ENCODE data around the gene RALY. TPM values are rescaled to one million over a fixed set of nuclear protein-coding genes. Genes with fewer than 3 reads are reported as not detected.

The RALY gene
- total RNA-seq, 1 experiment from 2014 or later: 164 TPM

- H3K27me3 ChIP-seq (ENCODE audit: control insufficient read depth, insufficient read depth, low read length): no peaks in the 10 kb centered on the region
- no peaks in the 10 kb centered on the region for H3K9me3 ChIP-seq (ENCODE audit: control insufficient read depth, insufficient read depth, low read depth, low read length)
- H3K27ac ChIP-seq (ENCODE audit: low read length): no peak overlapping the region
- DNase-seq (ENCODE audit: low read depth, low spot score) (no peak), ATAC-seq (no peak)
- H3K36me3 ChIP-seq (ENCODE audit: control insufficient read depth, insufficient read depth, low read length): no peaks in the 10 kb centered on the region
- in situ Hi-C loops (cut with HindIII; ENCODE audit: low pct_unique_long_range_greater_than_20kb, low sequenced_read_pairs) (no loop called here), intact Hi-C loops (cut with micrococcal nuclease; ENCODE audit: unreplicated experiment) (no loop called here)
- no peak overlapping the region for H3K4me3 ChIP-seq (ENCODE audit: low read depth in 2 of 2, low read length in 2 of 2)
- no TSS peak for BruUV-seq (replicated peaks)
- TF ChIP-seq REST (IDR thresholded peaks at IDR 0.05; ENCODE audit: insufficient read depth in 1 of 2, low read depth in 2 of 2, low read length in 1 of 2): no peak
- ChIA-PET POLR2A (no interaction called here), CTCF (no interaction called here)
- H3K4me1 ChIP-seq (ENCODE audit: control insufficient read depth, insufficient read depth, low read length): peaks cover 13% of the 10 kb centered on the region; the same call in 1 of the 2 replicates
Observed at GRCh38 chr20:34012330-34012729, 18.6 kb downstream of the RALY start.

GRCh38 chr20:34012735-34013134, 19.0 kb downstream of the RALY start:
- intact Hi-C loops (cut with micrococcal nuclease; ENCODE audit: unreplicated experiment): no loop called here
- POLR2A ChIA-PET: no interaction called here
- H3K27ac ChIP-seq (ENCODE audit: low read length): no peak overlapping the region

More at GRCh38 chr20:34012735-34013134, 19.0 kb downstream of the RALY start:
- Histone ChIP-seq H3K4me1 (ENCODE audit: control insufficient read depth, insufficient read depth, low read length) (peaks cover 17% of the 10 kb centered on the region), H3K9me3 (ENCODE audit: control insufficient read depth, insufficient read depth, low read depth, low read length) (no peaks in the 10 kb centered on the region), H3K4me3 (ENCODE audit: low read depth in 2 of 2, low read length in 2 of 2) (no peak overlapping the region), H3K27me3 (ENCODE audit: control insufficient read depth, insufficient read depth, low read length) (no peaks in the 10 kb centered on the region), H3K36me3 (ENCODE audit: control insufficient read depth, insufficient read depth, low read length) (no peaks in the 10 kb centered on the region)
- in situ Hi-C loops (cut with HindIII; ENCODE audit: low pct_unique_long_range_greater_than_20kb, low sequenced_read_pairs): no loop called here
- TF ChIP-seq TCF7L2 (IDR thresholded peaks at IDR 0.05; ENCODE audit: low read depth, low read length): no peak
- no peak for TF ChIP-seq SIN3A (IDR thresholded peaks at IDR 0.05; ENCODE audit: borderline replicate concordance, insufficient read depth, low read depth, low read length)
- no peak for TF ChIP-seq REST (IDR thresholded peaks at IDR 0.05; ENCODE audit: insufficient read depth in 1 of 2, low read depth in 2 of 2, low read length in 1 of 2)
- TF ChIP-seq CTCF (IDR thresholded peaks at IDR 0.05): no peak
- no peak for TF ChIP-seq POLR2AphosphoS5 (IDR thresholded peaks at IDR 0.05; ENCODE audit: low read depth, low read length)
- CTCF ChIA-PET: no interaction called here
- DNase-seq (ENCODE audit: low read depth, low spot score) (no peak), ATAC-seq (no peak)
- no TSS peak for BruUV-seq (replicated peaks)
